Karpas-422 (cell line): ENCODE results near the gene RAB11FIP4. TPM values are rescaled to one million over a fixed set of nuclear protein-coding genes. Genes with fewer than 3 reads are reported as not detected.

Experiments
- DNase-seq: peaks from one replicate; pipeline ENCODE4 v3.0.0-alpha.2; 2015
- H2AFZ ChIP-seq: fragments of 200-600 bp; sonication (generic); 2 replicates; pipeline ENCODE4 v1.6.1; 2014; ENCODE audit warnings: antibody characterized with exemption, low read length, mixed read lengths
- H3K27ac ChIP-seq: fragments of 200-600 bp; sonication (generic); 2 replicates; pipeline ENCODE4 v1.5.1; 2014; ENCODE audit warnings: mild to moderate bottlenecking, low read length, moderate library complexity
- H3K27me3 ChIP-seq: fragments of 200-600 bp; sonication (generic); 2 replicates; pipeline ENCODE4 v1.6.1; 2014; ENCODE audit warnings: low read length, mixed read lengths
- H3K36me3 ChIP-seq: fragments of 200-600 bp; sonication (generic); 2 replicates; pipeline ENCODE4 v1.6.1; 2014; ENCODE audit warnings: low read length, mixed read lengths; ENCODE audit not compliant: insufficient read depth
- H3K4me1 ChIP-seq: fragments of 200-600 bp; sonication (generic); 2 replicates; pipeline ENCODE4 v1.6.1; 2014; ENCODE audit warnings: mild to moderate bottlenecking, low read length, mixed read lengths
- H3K4me2 ChIP-seq: fragments of 200-600 bp; sonication (generic); 2 replicates; pipeline ENCODE4 v1.6.1; 2014; ENCODE audit warnings: low read length, low read depth, mild to moderate bottlenecking; ENCODE audit not compliant: poor library complexity, severe bottlenecking
- H3K4me3 ChIP-seq: fragments of 200-600 bp; sonication (generic); 2 replicates; pipeline ENCODE4 v1.5.1; 2014; ENCODE audit warnings: mild to moderate bottlenecking, antibody characterized with exemption, low read length, mixed read lengths
- H3K79me2 ChIP-seq: fragments of 200-600 bp; sonication (generic); 2 replicates; pipeline ENCODE4 v1.6.1; 2014; ENCODE audit warnings: mild to moderate bottlenecking, low read length, mixed read lengths
- H3K9ac ChIP-seq: fragments of 200-600 bp; sonication (generic); 2 replicates; pipeline ENCODE4 v1.6.0; 2014; ENCODE audit warnings: low read length
- H3K9me2 ChIP-seq: fragments of 200-600 bp; sonication (generic), shearing (Covaris generic); replicated peaks from 2 replicates; pipeline ENCODE4 v1.6.0; 2014; ENCODE audit warnings: mild to moderate bottlenecking, low read length, moderate library complexity; ENCODE audit not compliant: insufficient read depth
- H3K9me3 ChIP-seq: fragments of 300-700, 200-600 bp; sonication (generic); 2 replicates; pipeline ENCODE4 v1.6.1; 2014; ENCODE audit warnings: low read length, mixed read lengths
- H4K20me1 ChIP-seq: fragments of 200-600 bp; sonication (generic); 2 replicates; pipeline ENCODE4 v1.6.1; 2014; ENCODE audit warnings: mild to moderate bottlenecking, antibody characterized with exemption, low read length, low read depth; ENCODE audit not compliant: insufficient read depth
- total RNA-seq: library from RNA; depleted of rRNA; stranded (reverse); fragments of >200 nt; shearing (Covaris generic); gene quantifications from 2 replicates; pipeline ENCODE4 v1.2.3, GENCODE V29; 2014; ENCODE audit warnings: low replicate concordance

The RAB11FIP4 gene
- total RNA-seq, 1 experiment from 2014 or later = 3.6 TPM

GRCh38 chr17:31565652-31566051 is 174.2 kb downstream of the RAB11FIP4 start:
- no peaks in the 10 kb centered on the region for H3K79me2 ChIP-seq

GRCh38 chr17:31566247-31566991 is 174.9 kb downstream of the RAB11FIP4 start:
- H3K9me3 ChIP-seq = no peaks in the 10 kb centered on the region
- H3K4me2 ChIP-seq = no peak overlapping the region
- no peaks in the 10 kb centered on the region for H3K9me2 ChIP-seq
- H2AFZ ChIP-seq = no peak overlapping the region
- no peaks in the 10 kb centered on the region for H3K27me3 ChIP-seq
- no peak overlapping the region for H3K27ac ChIP-seq
- H4K20me1 ChIP-seq = no peaks in the 10 kb centered on the region
- H3K4me1 ChIP-seq = no peaks in the 10 kb centered on the region
- no peak for DNase-seq
- no peak overlapping the region for H3K4me3 ChIP-seq
- no peaks in the 10 kb centered on the region for H3K36me3 ChIP-seq
- no peak overlapping the region for H3K9ac ChIP-seq
- H3K79me2 ChIP-seq = no peaks in the 10 kb centered on the region

More at GRCh38 chr17:31565652-31566051, 174.2 kb downstream of the RAB11FIP4 start:
- no peaks in the 10 kb centered on the region for H4K20me1 ChIP-seq
- H3K9ac ChIP-seq = no peak overlapping the region
- H3K4me3 ChIP-seq = no peak overlapping the region
- no peaks in the 10 kb centered on the region for H3K9me2 ChIP-seq
- no peak overlapping the region for H3K4me2 ChIP-seq
- H3K9me3 ChIP-seq = no peaks in the 10 kb centered on the region
- no peaks in the 10 kb centered on the region for H3K4me1 ChIP-seq
- no peaks in the 10 kb centered on the region for H3K36me3 ChIP-seq
- H2AFZ ChIP-seq = no peak overlapping the region
- no peak overlapping the region for H3K27ac ChIP-seq
- no peaks in the 10 kb centered on the region for H3K27me3 ChIP-seq
- DNase-seq = no peak

- H3K4me1 ChIP-seq = no peaks in the 10 kb centered on the region
- no peak overlapping the region for H3K4me3 ChIP-seq
- DNase-seq = no peak
- H3K9me2 ChIP-seq = no peaks in the 10 kb centered on the region
- H3K27me3 ChIP-seq = no peaks in the 10 kb centered on the region
- no peak overlapping the region for H3K27ac ChIP-seq
- H3K36me3 ChIP-seq = no peaks in the 10 kb centered on the region
- H2AFZ ChIP-seq = no peak overlapping the region
- no peaks in the 10 kb centered on the region for H3K9me3 ChIP-seq
- H3K4me2 ChIP-seq = no peak overlapping the region
- no peaks in the 10 kb centered on the region for H3K79me2 ChIP-seq
- no peak overlapping the region for H3K9ac ChIP-seq
- no peaks in the 10 kb centered on the region for H4K20me1 ChIP-seq
Observed at GRCh38 chr17:31566992-31567373, 175.5 kb downstream of the RAB11FIP4 start.

- Histone ChIP-seq H4K20me1 (no peaks in the 10 kb centered on the region), H3K79me2 (no peaks in the 10 kb centered on the region), H3K9ac (no peak overlapping the region)
Observed at GRCh38 chr17:31568121-31568520, 176.6 kb downstream of the RAB11FIP4 start.

GRCh38 chr17:31568539-31568938 is 177.1 kb downstream of the RAB11FIP4 start:
- Histone ChIP-seq H3K9me3 (no peaks in the 10 kb centered on the region), H4K20me1 (no peaks in the 10 kb centered on the region), H3K4me1 (no peaks in the 10 kb centered on the region)

More at GRCh38 chr17:31568121-31568520, 176.6 kb downstream of the RAB11FIP4 start:
- Histone ChIP-seq H3K4me3 (no peak overlapping the region), H3K9me3 (no peaks in the 10 kb centered on the region), H3K4me1 (no peaks in the 10 kb centered on the region), H3K9me2 (no peaks in the 10 kb centered on the region), H3K27me3 (no peaks in the 10 kb centered on the region), H2AFZ (no peak overlapping the region), H3K27ac (no peak overlapping the region), H3K4me2 (no peak overlapping the region), H3K36me3 (no peaks in the 10 kb centered on the region)
- no peak for DNase-seq

GRCh38 chr17:31570231-31570630 is 178.8 kb downstream of the RAB11FIP4 start:
- Histone ChIP-seq H2AFZ (no peak overlapping the region), H3K27me3 (no peaks in the 10 kb centered on the region), H3K79me2 (no peaks in the 10 kb centered on the region), H3K4me1 (no peaks in the 10 kb centered on the region), H4K20me1 (no peaks in the 10 kb centered on the region), H3K9me2 (no peaks in the 10 kb centered on the region), H3K9me3 (no peaks in the 10 kb centered on the region), H3K27ac (no peak overlapping the region), H3K4me2 (no peak overlapping the region), H3K36me3 (no peaks in the 10 kb centered on the region), H3K4me3 (no peak overlapping the region), H3K9ac (no peak overlapping the region)
- DNase-seq = no peak

More at GRCh38 chr17:31568539-31568938, 177.1 kb downstream of the RAB11FIP4 start:
- Histone ChIP-seq H3K9ac (no peak overlapping the region), H3K27me3 (no peaks in the 10 kb centered on the region), H2AFZ (no peak overlapping the region), H3K79me2 (no peaks in the 10 kb centered on the region), H3K4me3 (no peak overlapping the region), H3K36me3 (no peaks in the 10 kb centered on the region), H3K4me2 (no peak overlapping the region), H3K9me2 (no peaks in the 10 kb centered on the region), H3K27ac (no peak overlapping the region)
- no peak for DNase-seq

- H3K9me3 ChIP-seq = no peaks in the 10 kb centered on the region
- no peak overlapping the region for H3K9ac ChIP-seq
- H3K4me1 ChIP-seq = no peaks in the 10 kb centered on the region
- no peaks in the 10 kb centered on the region for H4K20me1 ChIP-seq
- H2AFZ ChIP-seq = no peak overlapping the region
- no peaks in the 10 kb centered on the region for H3K9me2 ChIP-seq
- H3K79me2 ChIP-seq = no peaks in the 10 kb centered on the region
- no peaks in the 10 kb centered on the region for H3K36me3 ChIP-seq
- no peak overlapping the region for H3K27ac ChIP-seq
- no peak for DNase-seq
- no peaks in the 10 kb centered on the region for H3K27me3 ChIP-seq
- no peak overlapping the region for H3K4me2 ChIP-seq
- H3K4me3 ChIP-seq = no peak overlapping the region
Observed at GRCh38 chr17:31570951-31571892, 179.7 kb downstream of the RAB11FIP4 start.

- Histone ChIP-seq H3K4me1 (no peaks in the 10 kb centered on the region), H3K9me3 (no peaks in the 10 kb centered on the region), H3K4me3 (no peak overlapping the region), H3K27me3 (no peaks in the 10 kb centered on the region), H3K27ac (no peak overlapping the region), H4K20me1 (no peaks in the 10 kb centered on the region), H3K9me2 (no peaks in the 10 kb centered on the region), H3K36me3 (no peaks in the 10 kb centered on the region), H3K4me2 (no peak overlapping the region), H3K9ac (no peak overlapping the region), H3K79me2 (no peaks in the 10 kb centered on the region), H2AFZ (no peak overlapping the region)
- DNase-seq = no peak
Observed at GRCh38 chr17:31572341-31572740, 180.9 kb downstream of the RAB11FIP4 start.
